ENCODE results near the gene ZNF598. TPM values are rescaled to one million over a fixed set of nuclear protein-coding genes. Genes with fewer than 3 reads are reported as not detected.

Gene ZNF598
- total and polyA plus RNA-seq, 2 of the 13 experiments (the other 11 are each of a cell fraction or from before 2014, with no cell fraction given): 13.5 to 14.2 TPM

DNA sequence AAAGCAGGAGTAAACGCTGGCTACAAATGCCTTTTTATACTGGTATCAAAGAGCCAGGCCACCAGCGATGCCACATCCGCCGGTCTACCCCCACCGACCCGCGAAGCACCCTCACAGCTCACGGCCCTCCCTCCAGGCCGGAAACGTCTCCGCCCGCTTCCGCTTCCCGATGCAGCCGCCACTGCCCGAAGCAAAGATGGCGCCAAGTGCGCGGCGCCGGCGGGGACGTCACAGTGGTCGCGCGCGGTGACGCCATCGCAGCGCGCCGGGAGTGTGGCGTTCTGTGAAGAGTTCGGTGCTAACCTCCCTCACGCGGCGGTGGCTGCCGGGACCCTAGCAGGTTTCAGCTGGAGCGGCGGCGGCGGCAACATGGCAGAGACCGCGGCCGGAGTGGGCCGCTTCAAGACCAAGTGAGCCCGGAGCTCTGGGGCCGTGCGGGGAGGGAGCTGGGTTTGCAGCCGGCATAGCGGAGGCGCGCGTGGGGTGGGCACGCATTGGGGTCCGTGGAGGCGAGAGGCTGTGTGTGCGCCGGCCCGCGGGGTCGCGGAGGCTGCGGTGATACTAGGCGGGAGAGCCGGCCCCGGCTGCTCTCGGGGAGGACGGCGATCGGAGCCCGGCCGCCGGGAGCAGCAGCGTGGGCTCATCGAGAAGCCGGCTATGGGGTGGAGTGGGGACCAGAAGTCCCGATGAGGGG, 37.7 kb downstream of the ZNF598 start, which contains the start of gene TBL3 (continued):
- TF ChIP-seq JDP2 (CRISPR knock-in tag; IDR thresholded peaks at IDR 0.05; ENCODE audit: borderline replicate concordance) (no peak), ZNF790 (CRISPR knock-in tag; IDR thresholded peaks at IDR 0.05; ENCODE audit: borderline replicate concordance) (no peak), ZMYM4 (CRISPR knock-in tag; IDR thresholded peaks at IDR 0.05) (peak; percentile 92), ZNF792 (CRISPR knock-in tag; IDR thresholded peaks at IDR 0.05) (peak; percentile 90), JARID2 (CRISPR knock-in tag; IDR thresholded peaks at IDR 0.05; ENCODE audit: insufficient replicate concordance) (peak; percentile 62), MAFG (CRISPR knock-in tag; IDR thresholded peaks at IDR 0.05) (peak; percentile 61; the same call in 1 of the 2 replicates), ZIK1 (CRISPR knock-in tag; IDR thresholded peaks at IDR 0.05; ENCODE audit: borderline replicate concordance, low read depth) (peak; percentile 89), RFXAP (CRISPR knock-in tag; IDR thresholded peaks at IDR 0.05; ENCODE audit: borderline replicate concordance) (no peak; the same call in 1 of the 2 replicates), HCFC1 (IDR thresholded peaks at IDR 0.05; ENCODE audit: low read depth, low read length) (peak; percentile 98), TOE1 (CRISPR knock-in tag; IDR thresholded peaks at IDR 0.05) (no peak), ZMYM3 (CRISPR knock-in tag; IDR thresholded peaks at IDR 0.05) (no peak), ZNF331 (CRISPR knock-in tag; IDR thresholded peaks at IDR 0.05) (peak; percentile 94), NCOA1 (CRISPR knock-in tag; IDR thresholded peaks at IDR 0.05) (peak; percentile 60; the same call in 1 of the 2 replicates), ZNF441 (CRISPR knock-in tag; IDR thresholded peaks at IDR 0.05; ENCODE audit: borderline replicate concordance) (peak; percentile 55; the same call in 1 of the 2 replicates), CREM (IDR thresholded peaks at IDR 0.05) (peak; percentile 99), CREM (CRISPR knock-in tag; IDR thresholded peaks at IDR 0.05) (peak; percentile 100)
- TF ChIP-seq, protein P1, sequence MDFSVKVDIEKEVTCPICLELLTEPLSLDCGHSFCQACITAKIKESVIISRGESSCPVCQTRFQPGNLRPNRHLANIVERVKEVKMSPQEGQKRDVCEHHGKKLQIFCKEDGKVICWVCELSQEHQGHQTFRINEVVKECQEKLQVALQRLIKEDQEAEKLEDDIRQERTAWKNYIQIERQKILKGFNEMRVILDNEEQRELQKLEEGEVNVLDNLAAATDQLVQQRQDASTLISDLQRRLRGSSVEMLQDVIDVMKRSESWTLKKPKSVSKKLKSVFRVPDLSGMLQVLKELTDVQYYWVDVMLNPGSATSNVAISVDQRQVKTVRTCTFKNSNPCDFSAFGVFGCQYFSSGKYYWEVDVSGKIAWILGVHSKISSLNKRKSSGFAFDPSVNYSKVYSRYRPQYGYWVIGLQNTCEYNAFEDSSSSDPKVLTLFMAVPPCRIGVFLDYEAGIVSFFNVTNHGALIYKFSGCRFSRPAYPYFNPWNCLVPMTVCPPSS (IDR thresholded peaks at IDR 0.05): no peak
- TF ChIP-seq, protein P2, sequence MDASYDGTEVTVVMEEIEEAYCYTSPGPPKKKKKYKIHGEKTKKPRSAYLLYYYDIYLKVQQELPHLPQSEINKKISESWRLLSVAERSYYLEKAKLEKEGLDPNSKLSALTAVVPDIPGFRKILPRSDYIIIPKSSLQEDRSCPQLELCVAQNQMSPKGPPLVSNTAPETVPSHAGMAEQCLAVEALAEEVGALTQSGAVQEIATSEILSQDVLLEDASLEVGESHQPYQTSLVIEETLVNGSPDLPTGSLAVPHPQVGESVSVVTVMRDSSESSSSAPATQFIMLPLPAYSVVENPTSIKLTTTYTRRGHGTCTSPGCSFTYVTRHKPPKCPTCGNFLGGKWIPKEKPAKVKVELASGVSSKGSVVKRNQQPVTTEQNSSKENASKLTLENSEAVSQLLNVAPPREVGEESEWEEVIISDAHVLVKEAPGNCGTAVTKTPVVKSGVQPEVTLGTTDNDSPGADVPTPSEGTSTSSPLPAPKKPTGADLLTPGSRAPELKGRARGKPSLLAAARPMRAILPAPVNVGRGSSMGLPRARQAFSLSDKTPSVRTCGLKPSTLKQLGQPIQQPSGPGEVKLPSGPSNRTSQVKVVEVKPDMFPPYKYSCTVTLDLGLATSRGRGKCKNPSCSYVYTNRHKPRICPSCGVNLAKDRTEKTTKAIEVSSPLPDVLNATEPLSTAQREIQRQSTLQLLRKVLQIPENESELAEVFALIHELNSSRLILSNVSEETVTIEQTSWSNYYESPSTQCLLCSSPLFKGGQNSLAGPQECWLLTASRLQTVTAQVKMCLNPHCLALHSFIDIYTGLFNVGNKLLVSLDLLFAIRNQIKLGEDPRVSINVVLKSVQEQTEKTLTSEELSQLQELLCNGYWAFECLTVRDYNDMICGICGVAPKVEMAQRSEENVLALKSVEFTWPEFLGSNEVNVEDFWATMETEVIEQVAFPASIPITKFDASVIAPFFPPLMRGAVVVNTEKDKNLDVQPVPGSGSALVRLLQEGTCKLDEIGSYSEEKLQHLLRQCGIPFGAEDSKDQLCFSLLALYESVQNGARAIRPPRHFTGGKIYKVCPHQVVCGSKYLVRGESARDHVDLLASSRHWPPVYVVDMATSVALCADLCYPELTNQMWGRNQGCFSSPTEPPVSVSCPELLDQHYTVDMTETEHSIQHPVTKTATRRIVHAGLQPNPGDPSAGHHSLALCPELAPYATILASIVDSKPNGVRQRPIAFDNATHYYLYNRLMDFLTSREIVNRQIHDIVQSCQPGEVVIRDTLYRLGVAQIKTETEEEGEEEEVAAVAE (CRISPR knock-in tag; IDR thresholded peaks at IDR 0.05; ENCODE audit: borderline replicate concordance): peak; percentile 99
- TF ChIP-seq, protein P3, sequence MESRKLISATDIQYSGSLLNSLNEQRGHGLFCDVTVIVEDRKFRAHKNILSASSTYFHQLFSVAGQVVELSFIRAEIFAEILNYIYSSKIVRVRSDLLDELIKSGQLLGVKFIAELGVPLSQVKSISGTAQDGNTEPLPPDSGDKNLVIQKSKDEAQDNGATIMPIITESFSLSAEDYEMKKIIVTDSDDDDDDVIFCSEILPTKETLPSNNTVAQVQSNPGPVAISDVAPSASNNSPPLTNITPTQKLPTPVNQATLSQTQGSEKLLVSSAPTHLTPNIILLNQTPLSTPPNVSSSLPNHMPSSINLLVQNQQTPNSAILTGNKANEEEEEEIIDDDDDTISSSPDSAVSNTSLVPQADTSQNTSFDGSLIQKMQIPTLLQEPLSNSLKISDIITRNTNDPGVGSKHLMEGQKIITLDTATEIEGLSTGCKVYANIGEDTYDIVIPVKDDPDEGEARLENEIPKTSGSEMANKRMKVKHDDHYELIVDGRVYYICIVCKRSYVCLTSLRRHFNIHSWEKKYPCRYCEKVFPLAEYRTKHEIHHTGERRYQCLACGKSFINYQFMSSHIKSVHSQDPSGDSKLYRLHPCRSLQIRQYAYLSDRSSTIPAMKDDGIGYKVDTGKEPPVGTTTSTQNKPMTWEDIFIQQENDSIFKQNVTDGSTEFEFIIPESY (CRISPR knock-in tag; IDR thresholded peaks at IDR 0.05): peak; percentile 75
- TF ChIP-seq, protein P4, sequence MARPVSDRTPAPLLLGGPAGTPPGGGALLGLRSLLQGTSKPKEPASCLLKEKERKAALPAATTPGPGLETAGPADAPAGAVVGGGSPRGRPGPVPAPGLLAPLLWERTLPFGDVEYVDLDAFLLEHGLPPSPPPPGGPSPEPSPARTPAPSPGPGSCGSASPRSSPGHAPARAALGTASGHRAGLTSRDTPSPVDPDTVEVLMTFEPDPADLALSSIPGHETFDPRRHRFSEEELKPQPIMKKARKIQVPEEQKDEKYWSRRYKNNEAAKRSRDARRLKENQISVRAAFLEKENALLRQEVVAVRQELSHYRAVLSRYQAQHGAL (CRISPR knock-in tag; IDR thresholded peaks at IDR 0.05; ENCODE audit: not compliant biosample characterization): peak; percentile 66

Measured in HepG2 (cell line).